ENCODE data around the gene ADORA1. TPM values are rescaled to one million over a fixed set of nuclear protein-coding genes. Genes with fewer than 3 reads are reported as not detected.

The ADORA1 gene
- total RNA-seq, 1 donor from 2014 or later: not detected

DNA sequence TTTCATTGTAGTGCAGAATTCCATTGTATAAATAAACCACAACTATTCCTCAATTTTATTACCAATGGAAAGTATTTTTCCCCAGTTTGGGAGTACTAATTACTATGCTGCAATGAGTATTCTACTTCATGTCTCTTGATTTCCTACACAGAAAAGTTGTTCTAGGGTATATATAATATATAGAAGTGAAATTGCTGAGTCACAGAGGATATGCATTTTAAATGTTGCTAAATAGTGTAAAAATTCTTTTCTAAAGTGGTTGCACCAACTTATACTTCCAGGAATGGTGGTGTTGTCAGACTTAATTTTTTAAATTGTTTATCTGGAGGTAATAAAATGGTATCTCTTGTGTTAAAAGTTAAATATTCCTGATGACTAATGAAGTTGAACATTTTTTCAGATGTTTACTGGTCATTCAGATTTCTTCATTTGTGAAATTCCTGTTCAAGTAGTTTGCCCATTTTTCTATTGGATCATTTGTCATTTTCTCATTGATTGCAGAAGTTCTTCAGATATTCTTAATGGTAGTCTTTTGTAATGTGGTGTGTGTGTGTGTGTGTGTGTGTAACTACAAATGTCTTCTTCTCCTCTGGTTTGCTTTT lies 22.6 kb upstream of the ADORA1 start:
- TF ChIP-seq, protein P1, sequence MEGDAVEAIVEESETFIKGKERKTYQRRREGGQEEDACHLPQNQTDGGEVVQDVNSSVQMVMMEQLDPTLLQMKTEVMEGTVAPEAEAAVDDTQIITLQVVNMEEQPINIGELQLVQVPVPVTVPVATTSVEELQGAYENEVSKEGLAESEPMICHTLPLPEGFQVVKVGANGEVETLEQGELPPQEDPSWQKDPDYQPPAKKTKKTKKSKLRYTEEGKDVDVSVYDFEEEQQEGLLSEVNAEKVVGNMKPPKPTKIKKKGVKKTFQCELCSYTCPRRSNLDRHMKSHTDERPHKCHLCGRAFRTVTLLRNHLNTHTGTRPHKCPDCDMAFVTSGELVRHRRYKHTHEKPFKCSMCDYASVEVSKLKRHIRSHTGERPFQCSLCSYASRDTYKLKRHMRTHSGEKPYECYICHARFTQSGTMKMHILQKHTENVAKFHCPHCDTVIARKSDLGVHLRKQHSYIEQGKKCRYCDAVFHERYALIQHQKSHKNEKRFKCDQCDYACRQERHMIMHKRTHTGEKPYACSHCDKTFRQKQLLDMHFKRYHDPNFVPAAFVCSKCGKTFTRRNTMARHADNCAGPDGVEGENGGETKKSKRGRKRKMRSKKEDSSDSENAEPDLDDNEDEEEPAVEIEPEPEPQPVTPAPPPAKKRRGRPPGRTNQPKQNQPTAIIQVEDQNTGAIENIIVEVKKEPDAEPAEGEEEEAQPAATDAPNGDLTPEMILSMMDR (IDR thresholded peaks at IDR 0.05): no peak
- no peaks in the 10 kb centered on the region for H3K4me1 Mint-ChIP-seq
- POLR2A ChIA-PET: no interaction called here
- DNase-seq: no peak
- CTCF ChIA-PET: no interaction called here
- no peak for ATAC-seq (ENCODE audit: low read depth)
- H3K27ac Mint-ChIP-seq: no peak overlapping the region
- intact Hi-C loops (cut with micrococcal nuclease): no loop called here
- no peaks in the 10 kb centered on the region for H3K36me3 Mint-ChIP-seq (ENCODE audit: low read depth)
- H3K27me3 Mint-ChIP-seq: peaks cover 41% of the 10 kb centered on the region
- peaks cover 8% of the 10 kb centered on the region for H3K9me3 Mint-ChIP-seq
- H3K4me3 Mint-ChIP-seq: no peak overlapping the region

DNA sequence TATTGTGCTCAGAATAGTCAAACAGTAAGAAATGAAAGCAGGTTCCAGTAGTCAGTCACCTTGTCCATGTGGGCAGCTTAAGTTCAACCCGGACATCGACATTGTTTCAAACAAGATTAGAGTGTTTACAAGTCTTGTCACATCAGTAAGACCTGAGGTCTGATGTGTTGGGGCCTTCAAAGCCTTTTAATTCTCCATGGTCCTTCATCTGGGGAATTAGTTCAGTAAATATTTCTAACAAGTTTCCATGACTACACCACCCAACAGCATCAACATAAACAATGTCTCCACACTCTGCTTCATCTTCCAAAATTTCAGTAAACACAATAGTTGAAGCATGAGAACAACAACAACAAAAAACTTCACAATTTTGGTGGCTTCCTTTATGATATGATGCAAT lies 15.1 kb upstream of the ADORA1 start:
- Mint-ChIP-seq H3K27ac (no peak overlapping the region), H3K9me3 (no peaks in the 10 kb centered on the region), H3K27me3 (peaks cover 34% of the 10 kb centered on the region), H3K4me1 (no peaks in the 10 kb centered on the region), H3K4me3 (no peak overlapping the region), H3K36me3 (ENCODE audit: low read depth) (no peaks in the 10 kb centered on the region)
- no peak for DNase-seq
- TF ChIP-seq, protein P1 (IDR thresholded peaks at IDR 0.05): no peak
- no peak for ATAC-seq (ENCODE audit: low read depth)
- ChIA-PET POLR2A (no interaction called here), CTCF (interaction anchor here (1.0 kb wide), 1 partner anchor 8 kb away, joined by 3 read pairs; no protein-coding TSS in a partner anchor)
- intact Hi-C loops (cut with micrococcal nuclease): no loop called here

DNA sequence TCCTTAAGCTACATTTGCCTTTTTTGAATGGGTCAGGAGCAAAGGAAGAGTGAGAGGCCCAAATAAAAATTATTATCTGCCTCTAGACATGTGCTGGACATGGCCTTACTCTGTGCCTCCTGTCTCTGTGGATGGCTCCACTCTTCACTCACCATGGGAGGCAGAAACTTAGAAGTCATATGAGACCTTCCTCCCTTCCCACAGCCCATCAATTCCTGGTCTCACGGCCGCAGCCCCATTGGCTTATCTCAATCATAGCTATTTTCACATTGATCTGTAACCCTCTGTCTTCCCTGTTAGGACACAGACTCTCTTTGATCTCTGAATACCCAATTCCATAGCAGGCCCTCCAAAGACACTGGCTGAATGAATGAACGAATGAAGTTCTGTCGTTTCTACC lies 14.2 kb upstream of the ADORA1 start:
- H3K4me1 Mint-ChIP-seq: peaks cover 2% of the 10 kb centered on the region
- no peaks in the 10 kb centered on the region for H3K9me3 Mint-ChIP-seq
- intact Hi-C loops (cut with micrococcal nuclease): no loop called here
- TF ChIP-seq, protein P1 (IDR thresholded peaks at IDR 0.05): no peak
- no peak overlapping the region for H3K4me3 Mint-ChIP-seq
- CTCF ChIA-PET: no interaction called here
- DNase-seq (no peak), ATAC-seq (ENCODE audit: low read depth) (no peak)
- H3K36me3 Mint-ChIP-seq (ENCODE audit: low read depth): no peaks in the 10 kb centered on the region
- POLR2A ChIA-PET: no interaction called here
- H3K27me3 Mint-ChIP-seq: peaks cover 34% of the 10 kb centered on the region
- H3K27ac Mint-ChIP-seq: no peak overlapping the region

DNA sequence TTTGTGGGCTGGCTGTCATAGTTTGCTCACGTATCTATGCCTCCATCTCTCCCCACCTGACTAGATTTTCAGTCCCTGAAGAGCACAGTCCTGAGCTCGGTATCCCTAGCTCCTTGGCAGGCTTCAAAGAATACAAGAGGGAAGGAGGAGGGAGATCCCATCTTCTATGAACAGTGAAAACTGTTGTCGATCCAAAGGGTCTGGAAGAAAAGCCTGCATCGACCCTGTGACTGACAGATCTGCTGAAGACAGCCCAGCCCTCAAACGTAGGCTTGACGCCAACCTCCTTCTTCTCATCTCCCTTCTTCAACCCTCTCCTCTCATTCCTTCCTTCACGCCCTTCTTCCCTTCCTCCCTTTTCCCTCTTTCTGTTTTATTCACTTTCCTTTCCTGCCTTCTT lies 13.3 kb upstream of the ADORA1 start:
- ChIA-PET CTCF (no interaction called here), POLR2A (no interaction called here)
- no peaks in the 10 kb centered on the region for H3K36me3 Mint-ChIP-seq (ENCODE audit: low read depth)
- H3K4me1 Mint-ChIP-seq: peaks cover 2% of the 10 kb centered on the region
- H3K27me3 Mint-ChIP-seq: peaks cover 36% of the 10 kb centered on the region
- DNase-seq: no peak
- H3K27ac Mint-ChIP-seq: no peak overlapping the region
- intact Hi-C loops (cut with micrococcal nuclease): no loop called here
- no peak for ATAC-seq (ENCODE audit: low read depth)
- TF ChIP-seq, protein P1 (IDR thresholded peaks at IDR 0.05): no peak
- H3K9me3 Mint-ChIP-seq: no peaks in the 10 kb centered on the region
- H3K4me3 Mint-ChIP-seq: no peak overlapping the region

DNA sequence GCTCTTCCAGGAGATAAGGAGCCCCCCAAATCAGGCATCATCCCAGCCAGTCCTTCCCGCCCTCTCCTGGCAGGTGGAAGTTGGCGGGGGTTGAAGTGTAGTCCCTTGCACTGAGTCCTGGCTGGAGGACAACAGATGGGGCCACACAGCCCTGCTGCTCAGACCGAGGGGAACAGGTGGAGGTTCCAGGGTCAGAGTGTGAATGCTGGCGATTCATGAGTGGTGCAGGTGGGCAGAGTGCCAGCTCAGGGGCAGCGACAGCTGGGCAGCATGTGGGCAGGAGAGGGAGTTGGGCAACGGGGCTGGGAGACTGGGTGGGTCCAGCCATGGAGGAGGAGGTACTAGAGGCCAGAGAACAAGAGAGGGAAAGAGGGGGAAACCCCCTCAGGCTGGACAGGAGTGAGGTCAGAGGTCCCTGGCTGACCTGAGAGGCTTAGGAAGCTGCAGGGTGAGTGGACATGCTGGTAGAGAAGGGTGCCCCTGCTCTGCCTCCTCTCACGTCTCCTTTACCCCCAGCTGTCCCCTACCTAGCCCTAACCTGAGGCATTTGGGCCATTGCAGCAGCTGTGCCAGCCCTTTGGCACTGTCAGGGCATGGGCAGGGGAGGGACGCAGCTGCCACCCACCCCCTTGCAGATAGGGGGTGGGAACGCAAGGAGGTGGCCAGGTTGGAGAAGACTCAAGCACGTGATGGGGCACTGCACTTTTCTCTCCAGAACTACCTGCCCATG lies 11.3 kb upstream of the ADORA1 start:
- no peaks in the 10 kb centered on the region for H3K9me3 Mint-ChIP-seq
- no peak for DNase-seq
- intact Hi-C loops (cut with micrococcal nuclease): no loop called here
- peaks cover 42% of the 10 kb centered on the region for H3K27me3 Mint-ChIP-seq
- TF ChIP-seq, protein P1 (IDR thresholded peaks at IDR 0.05): no peak
- H3K4me3 Mint-ChIP-seq: no peak overlapping the region
- H3K36me3 Mint-ChIP-seq (ENCODE audit: low read depth): no peaks in the 10 kb centered on the region
- CTCF ChIA-PET: no interaction called here
- peaks cover 2% of the 10 kb centered on the region for H3K4me1 Mint-ChIP-seq
- no peak overlapping the region for H3K27ac Mint-ChIP-seq
- no peak for ATAC-seq (ENCODE audit: low read depth)
- POLR2A ChIA-PET: no interaction called here
